Neural cell (in vitro differentiated cells): Measurements from ENCODE around the gene RPL41.

ENCODE experiments used
- EP300 ChIP-seq: fragments of 450-650 bp; conservative IDR thresholded peaks from 2 replicates; pipeline ENCODE4 v1.6.1; 2014; ENCODE audit warnings: antibody characterized with exemption, mild to moderate bottlenecking, moderate library complexity; ENCODE audit not compliant: poor library complexity, severe bottlenecking
- EZH2 ChIP-seq: fragments of 200-600, 300-800 bp; shearing (Covaris generic), sonication (generic); IDR thresholded peaks from 2 replicates; pipeline ENCODE4 v1.6.1; 2014; ENCODE audit warnings: antibody characterized with exemption, low read length, borderline replicate concordance, mild to moderate bottlenecking; ENCODE audit not compliant: insufficient read depth, poor library complexity, severe bottlenecking
- POLR2AphosphoS5 ChIP-seq: IDR thresholded peaks from 2 replicates; pipeline ENCODE4 v1.6.1; 2012
- RAD21 ChIP-seq: fragments of 450-650 bp; conservative IDR thresholded peaks from 2 replicates; pipeline ENCODE4 v1.6.1; 2014; ENCODE audit warnings: antibody characterized with exemption, mild to moderate bottlenecking, moderate library complexity
- SMC3 ChIP-seq: fragments of 450-650 bp; conservative IDR thresholded peaks from 2 replicates; pipeline ENCODE4 v1.6.1; 2014; ENCODE audit warnings: antibody characterized with exemption, mild to moderate bottlenecking, moderate library complexity; ENCODE audit not compliant: poor library complexity
- TF ChIP-seq, protein P1 (sequence below): fragments of 450-650 bp; IDR thresholded peaks from 2 replicates; pipeline ENCODE4 v1.5.1; 2014; ENCODE audit warnings: antibody characterized with exemption, mild to moderate bottlenecking, moderate library complexity; ENCODE audit not compliant: poor library complexity, severe bottlenecking
- TF ChIP-seq, protein P2 (sequence below): IDR thresholded peaks from 2 replicates; pipeline ENCODE4 v1.6.1; 2012; ENCODE audit warnings: borderline replicate concordance

DNA sequence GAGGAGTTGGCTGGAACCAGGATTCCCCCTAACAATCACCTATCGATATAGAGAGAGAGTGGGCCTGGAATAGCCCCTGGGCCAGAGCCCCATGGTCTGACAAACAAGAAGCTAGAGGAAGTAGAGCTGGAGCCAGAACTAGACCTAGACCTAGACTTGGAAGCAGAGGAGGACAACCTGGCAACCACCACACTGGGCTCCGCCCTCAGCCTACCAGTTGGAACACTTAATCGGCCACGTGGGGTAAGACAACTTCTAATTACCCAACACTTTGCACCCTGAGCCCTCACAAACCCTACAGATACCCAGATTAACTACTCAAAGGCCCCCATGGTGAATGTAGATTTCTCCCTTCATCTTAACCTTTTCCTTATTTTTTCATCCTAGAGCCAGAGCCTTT is 16.6 kb upstream of the RPL41 start:
- TF ChIP-seq, protein P1, sequence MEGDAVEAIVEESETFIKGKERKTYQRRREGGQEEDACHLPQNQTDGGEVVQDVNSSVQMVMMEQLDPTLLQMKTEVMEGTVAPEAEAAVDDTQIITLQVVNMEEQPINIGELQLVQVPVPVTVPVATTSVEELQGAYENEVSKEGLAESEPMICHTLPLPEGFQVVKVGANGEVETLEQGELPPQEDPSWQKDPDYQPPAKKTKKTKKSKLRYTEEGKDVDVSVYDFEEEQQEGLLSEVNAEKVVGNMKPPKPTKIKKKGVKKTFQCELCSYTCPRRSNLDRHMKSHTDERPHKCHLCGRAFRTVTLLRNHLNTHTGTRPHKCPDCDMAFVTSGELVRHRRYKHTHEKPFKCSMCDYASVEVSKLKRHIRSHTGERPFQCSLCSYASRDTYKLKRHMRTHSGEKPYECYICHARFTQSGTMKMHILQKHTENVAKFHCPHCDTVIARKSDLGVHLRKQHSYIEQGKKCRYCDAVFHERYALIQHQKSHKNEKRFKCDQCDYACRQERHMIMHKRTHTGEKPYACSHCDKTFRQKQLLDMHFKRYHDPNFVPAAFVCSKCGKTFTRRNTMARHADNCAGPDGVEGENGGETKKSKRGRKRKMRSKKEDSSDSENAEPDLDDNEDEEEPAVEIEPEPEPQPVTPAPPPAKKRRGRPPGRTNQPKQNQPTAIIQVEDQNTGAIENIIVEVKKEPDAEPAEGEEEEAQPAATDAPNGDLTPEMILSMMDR = no peak
- TF ChIP-seq EP300 (no peak), SMC3 (no peak), EZH2 (no peak), POLR2AphosphoS5 (no peak), RAD21 (no peak)
- TF ChIP-seq, protein P2, sequence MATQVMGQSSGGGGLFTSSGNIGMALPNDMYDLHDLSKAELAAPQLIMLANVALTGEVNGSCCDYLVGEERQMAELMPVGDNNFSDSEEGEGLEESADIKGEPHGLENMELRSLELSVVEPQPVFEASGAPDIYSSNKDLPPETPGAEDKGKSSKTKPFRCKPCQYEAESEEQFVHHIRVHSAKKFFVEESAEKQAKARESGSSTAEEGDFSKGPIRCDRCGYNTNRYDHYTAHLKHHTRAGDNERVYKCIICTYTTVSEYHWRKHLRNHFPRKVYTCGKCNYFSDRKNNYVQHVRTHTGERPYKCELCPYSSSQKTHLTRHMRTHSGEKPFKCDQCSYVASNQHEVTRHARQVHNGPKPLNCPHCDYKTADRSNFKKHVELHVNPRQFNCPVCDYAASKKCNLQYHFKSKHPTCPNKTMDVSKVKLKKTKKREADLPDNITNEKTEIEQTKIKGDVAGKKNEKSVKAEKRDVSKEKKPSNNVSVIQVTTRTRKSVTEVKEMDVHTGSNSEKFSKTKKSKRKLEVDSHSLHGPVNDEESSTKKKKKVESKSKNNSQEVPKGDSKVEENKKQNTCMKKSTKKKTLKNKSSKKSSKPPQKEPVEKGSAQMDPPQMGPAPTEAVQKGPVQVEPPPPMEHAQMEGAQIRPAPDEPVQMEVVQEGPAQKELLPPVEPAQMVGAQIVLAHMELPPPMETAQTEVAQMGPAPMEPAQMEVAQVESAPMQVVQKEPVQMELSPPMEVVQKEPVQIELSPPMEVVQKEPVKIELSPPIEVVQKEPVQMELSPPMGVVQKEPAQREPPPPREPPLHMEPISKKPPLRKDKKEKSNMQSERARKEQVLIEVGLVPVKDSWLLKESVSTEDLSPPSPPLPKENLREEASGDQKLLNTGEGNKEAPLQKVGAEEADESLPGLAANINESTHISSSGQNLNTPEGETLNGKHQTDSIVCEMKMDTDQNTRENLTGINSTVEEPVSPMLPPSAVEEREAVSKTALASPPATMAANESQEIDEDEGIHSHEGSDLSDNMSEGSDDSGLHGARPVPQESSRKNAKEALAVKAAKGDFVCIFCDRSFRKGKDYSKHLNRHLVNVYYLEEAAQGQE = no peak
